ENCODE measurements around the gene MYH6. TPM values are rescaled to one million over a fixed set of nuclear protein-coding genes. Genes with fewer than 3 reads are reported as not detected.
"Not testable (repeated sequence)": the region's sequence is repeated elsewhere in the genome, so short reads cannot be mapped to it uniquely, and the experiment has no call there.

Gene MYH6
- total RNA-seq, 4 donors from 2014 or later, result 0.07 TPM; not detected in 3

DNA sequence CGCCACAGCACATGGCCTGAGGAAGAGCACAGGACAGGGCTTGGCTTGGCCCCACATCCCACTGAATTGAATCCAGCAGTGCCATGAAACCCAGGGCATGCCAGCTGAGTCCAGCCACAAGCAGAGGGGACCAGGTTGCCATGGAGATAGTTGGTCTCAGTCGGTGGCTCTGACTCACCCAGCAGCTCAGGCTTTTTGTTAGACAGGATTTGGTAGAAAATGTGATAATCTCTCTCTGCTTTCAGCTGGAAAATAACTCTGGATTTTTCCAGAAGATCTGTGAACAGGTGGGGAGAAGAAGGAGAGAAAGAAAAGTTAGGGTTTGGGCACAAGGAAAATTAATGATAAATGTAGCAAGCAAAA lies 22.6 kb upstream of the MYH6 start:
- Histone ChIP-seq H3K27me3 (no peaks in the 10 kb centered on the region), H3K9me3 (no peaks in the 10 kb centered on the region), H3K36me3 (no peaks in the 10 kb centered on the region), H3K4me3 (no peak overlapping the region), H3K27ac (no peak overlapping the region), H3K4me1 (no peaks in the 10 kb centered on the region)
- intact Hi-C loops (cut with DNase I; ENCODE audit: low total_unique reads), result no loop called here
- TF ChIP-seq CTCF (IDR thresholded peaks at IDR 0.05), result no peak
- no peak for TF ChIP-seq POLR2A (IDR thresholded peaks at IDR 0.05)
- no peak for DNase-seq

GRCh38 chr14:23430016-23430722 lies 22.1 kb upstream of the MYH6 start:
- Histone ChIP-seq H3K36me3 (no peaks in the 10 kb centered on the region), H3K27me3 (no peaks in the 10 kb centered on the region), H3K4me3 (no peak overlapping the region), H3K9me3 (no peaks in the 10 kb centered on the region), H3K27ac (no peak overlapping the region), H3K4me1 (no peaks in the 10 kb centered on the region)
- intact Hi-C loops (cut with DNase I; ENCODE audit: low total_unique reads), result no loop called here
- no peak for TF ChIP-seq CTCF (IDR thresholded peaks at IDR 0.05)
- TF ChIP-seq POLR2A (IDR thresholded peaks at IDR 0.05), result no peak
- no peak for DNase-seq

DNA sequence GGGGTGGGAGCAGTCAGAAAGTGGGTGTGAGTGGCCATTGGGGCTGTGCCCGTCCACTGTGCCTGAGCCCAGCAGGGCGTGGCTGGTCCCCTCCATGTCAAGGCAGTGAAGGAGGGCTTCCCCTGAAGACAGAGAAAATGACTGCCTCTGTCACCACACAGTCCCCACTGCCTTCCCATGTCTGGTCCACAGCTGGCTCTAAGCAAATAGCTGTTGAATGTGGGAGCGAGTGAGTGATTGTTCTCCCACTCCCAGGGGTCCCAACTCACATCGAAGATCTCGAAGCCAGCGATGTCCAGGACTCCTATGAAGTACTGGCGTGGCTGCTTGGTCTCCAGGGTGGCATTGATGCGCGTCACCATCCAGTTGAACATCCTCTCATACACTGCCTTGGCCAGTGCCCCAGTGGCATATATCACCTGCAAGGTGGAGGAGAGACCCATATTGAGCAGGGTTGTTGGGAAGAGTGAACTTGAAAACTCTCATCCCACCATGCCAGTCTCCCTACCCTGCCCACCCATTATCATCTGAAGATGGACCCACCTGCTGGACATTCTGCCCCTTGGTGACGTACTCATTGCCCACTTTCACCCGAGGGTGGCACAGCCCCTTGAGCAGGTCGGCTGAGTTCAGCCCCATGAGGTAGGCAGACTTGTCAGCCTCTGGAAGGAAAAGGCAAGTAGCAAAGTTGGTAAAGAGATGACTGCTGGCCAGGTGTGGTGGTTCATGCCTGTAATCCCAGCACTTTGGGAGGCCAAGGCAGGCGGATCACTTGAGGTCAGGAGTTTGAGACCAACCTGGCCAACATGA lies 20.8 kb upstream of the MYH6 start:
- Histone ChIP-seq H3K27ac (no peak overlapping the region), H3K4me1 (no peaks in the 10 kb centered on the region), H3K27me3 (no peaks in the 10 kb centered on the region), H3K36me3 (no peaks in the 10 kb centered on the region), H3K4me3 (no peak overlapping the region), H3K9me3 (no peaks in the 10 kb centered on the region)
- TF ChIP-seq CTCF (IDR thresholded peaks at IDR 0.05) (no peak), POLR2A (IDR thresholded peaks at IDR 0.05) (no peak)
- no peak for DNase-seq
- intact Hi-C loops (cut with DNase I; ENCODE audit: low total_unique reads), result no loop called here

DNA sequence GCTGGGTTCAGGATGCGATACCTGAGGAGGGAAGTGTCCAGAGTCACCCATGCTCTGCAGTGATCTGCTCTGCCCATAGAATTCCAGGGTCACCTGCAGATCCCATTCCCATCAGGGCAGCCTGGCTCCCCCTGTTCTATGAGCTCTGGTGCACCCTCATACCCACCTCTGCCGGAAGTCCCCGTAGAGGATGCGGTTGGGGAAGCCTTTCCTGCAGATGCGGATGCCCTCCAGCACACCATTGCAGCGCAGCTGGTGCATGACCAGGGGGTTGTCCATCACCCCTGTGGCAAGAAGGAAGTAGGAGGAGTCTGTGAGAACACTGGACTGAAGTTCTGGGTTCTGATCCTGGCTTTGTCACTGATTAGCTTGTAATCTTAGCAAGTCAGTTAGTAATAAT lies 17.7 kb upstream of the MYH6 start:
- H3K9me3 ChIP-seq; H3K27ac ChIP-seq; intact Hi-C loops (cut with DNase I; ENCODE audit: low total_unique reads); H3K4me3 ChIP-seq; H3K4me1 ChIP-seq; DNase-seq; H3K27me3 ChIP-seq; H3K36me3 ChIP-seq: not testable (repeated sequence)

DNA sequence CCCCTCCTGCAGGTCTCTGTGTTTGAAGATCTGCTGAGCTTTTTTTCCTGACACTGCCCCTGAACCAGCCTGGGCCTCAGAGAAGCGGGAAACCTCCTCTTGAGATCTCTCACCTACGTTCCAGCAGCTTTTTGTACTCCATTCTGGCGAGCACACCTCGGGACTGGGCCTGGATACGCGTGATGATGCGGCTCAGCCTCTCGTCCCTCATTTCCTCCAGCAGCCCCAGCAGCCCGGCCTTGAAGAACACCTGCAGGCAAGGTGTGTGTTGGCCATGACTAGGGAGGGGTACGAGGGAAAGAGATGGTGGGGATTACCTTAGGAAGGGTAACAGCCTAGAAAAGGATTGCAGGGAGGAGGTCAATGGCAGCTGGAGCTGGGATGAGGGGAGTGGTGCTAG lies 17.1 kb upstream of the MYH6 start:
- DNase-seq, result no peak

More for the DNA sequence above, 17.1 kb upstream of the MYH6 start:
- H3K36me3 ChIP-seq, result no peaks in the 10 kb centered on the region
- H3K27me3 ChIP-seq, result no peaks in the 10 kb centered on the region
- intact Hi-C loops (cut with DNase I; ENCODE audit: low total_unique reads), result no loop called here
- H3K4me3 ChIP-seq, result no peak overlapping the region
- H3K9me3 ChIP-seq, result no peaks in the 10 kb centered on the region
- H3K4me1 ChIP-seq, result no peaks in the 10 kb centered on the region
- H3K27ac ChIP-seq, result no peak overlapping the region
- TF ChIP-seq POLR2A (IDR thresholded peaks at IDR 0.05) (no peak), CTCF (IDR thresholded peaks at IDR 0.05) (no peak)
